ENCODE results near the gene PAN3. TPM values are rescaled to one million over a fixed set of nuclear protein-coding genes. Genes with fewer than 3 reads are reported as not detected.
A peak's percentile ranks its signal among the peaks of the same experiment; 100 is the strongest.

PAN3 gene
- total RNA-seq, 2 experiments from 2014 or later, result 51.4 to 53.4 TPM

GRCh38 chr13:28204690-28205443, 66.5 kb downstream of the PAN3 start:
- POLR2A ChIA-PET, result no interaction called here
- no peak for DNase-seq
- no peak overlapping the region for H3K4me3 Mint-ChIP-seq
- H3K9me3 Mint-ChIP-seq, result no peaks in the 10 kb centered on the region
- H3K4me1 Mint-ChIP-seq, result peaks cover 10% of the 10 kb centered on the region
- no peak overlapping the region for H3K27ac Mint-ChIP-seq
- peaks cover 39% of the 10 kb centered on the region for H3K36me3 Mint-ChIP-seq
- no peaks in the 10 kb centered on the region for H3K27me3 Mint-ChIP-seq
- ATAC-seq (ENCODE audit: low read depth), result no peak

GRCh38 chr13:28218679-28219078, 80.3 kb downstream of the PAN3 start:
- no peak for ATAC-seq (ENCODE audit: low read depth)
- no peak overlapping the region for H3K27ac Mint-ChIP-seq
- H3K36me3 Mint-ChIP-seq, result peaks cover 22% of the 10 kb centered on the region

GRCh38 chr13:28219408-28220099, 81.2 kb downstream of the PAN3 start:
- H3K4me1 Mint-ChIP-seq, result peaks cover 2% of the 10 kb centered on the region
- H3K27ac Mint-ChIP-seq, result no peak overlapping the region
- no peak overlapping the region for H3K4me3 Mint-ChIP-seq
- peaks cover 19% of the 10 kb centered on the region for H3K36me3 Mint-ChIP-seq
- POLR2A ChIA-PET, result interaction anchor here (0.6 kb wide), 1 partner anchor 9 kb away, joined by 3 read pairs; no protein-coding TSS in a partner anchor
- no peaks in the 10 kb centered on the region for H3K9me3 Mint-ChIP-seq
- DNase-seq (no peak), ATAC-seq (ENCODE audit: low read depth) (no peak)
- no peaks in the 10 kb centered on the region for H3K27me3 Mint-ChIP-seq

More at GRCh38 chr13:28218679-28219078, 80.3 kb downstream of the PAN3 start:
- peaks cover 2% of the 10 kb centered on the region for H3K4me1 Mint-ChIP-seq
- DNase-seq, result no peak
- no peaks in the 10 kb centered on the region for H3K27me3 Mint-ChIP-seq
- H3K4me3 Mint-ChIP-seq, result no peak overlapping the region
- H3K9me3 Mint-ChIP-seq, result no peaks in the 10 kb centered on the region
- POLR2A ChIA-PET, result interaction anchor here (0.6 kb wide), 1 partner anchor 9 kb away, joined by 3 read pairs; no protein-coding TSS in a partner anchor

GRCh38 chr13:28220166-28220565, 81.8 kb downstream of the PAN3 start:
- H3K36me3 Mint-ChIP-seq, result peaks cover 15% of the 10 kb centered on the region
- H3K4me1 Mint-ChIP-seq, result peaks cover 2% of the 10 kb centered on the region
- POLR2A ChIA-PET, result no interaction called here
- no peak overlapping the region for H3K27ac Mint-ChIP-seq
- no peaks in the 10 kb centered on the region for H3K27me3 Mint-ChIP-seq
- no peak for DNase-seq
- H3K9me3 Mint-ChIP-seq, result no peaks in the 10 kb centered on the region
- ATAC-seq (ENCODE audit: low read depth), result no peak
- no peak overlapping the region for H3K4me3 Mint-ChIP-seq

- peaks cover 1% of the 10 kb centered on the region for H3K4me1 Mint-ChIP-seq
- ATAC-seq (ENCODE audit: low read depth), result no peak
- H3K4me3 Mint-ChIP-seq, result no peak overlapping the region
- POLR2A ChIA-PET, result no interaction called here
- no peak for DNase-seq
- peaks cover 16% of the 10 kb centered on the region for H3K36me3 Mint-ChIP-seq
- no peaks in the 10 kb centered on the region for H3K9me3 Mint-ChIP-seq
- no peaks in the 10 kb centered on the region for H3K27me3 Mint-ChIP-seq
- no peak overlapping the region for H3K27ac Mint-ChIP-seq
Observed at GRCh38 chr13:28229522-28230411, 91.4 kb downstream of the PAN3 start.

GRCh38 chr13:28231642-28232041, 93.3 kb downstream of the PAN3 start:
- Mint-ChIP-seq H3K9me3 (no peaks in the 10 kb centered on the region), H3K27ac (no peak overlapping the region), H3K4me3 (no peak overlapping the region), H3K4me1 (peaks cover 1% of the 10 kb centered on the region), H3K36me3 (peaks cover 26% of the 10 kb centered on the region), H3K27me3 (no peaks in the 10 kb centered on the region)
- POLR2A ChIA-PET, result no interaction called here
- ATAC-seq (ENCODE audit: low read depth), result no peak
- no peak for DNase-seq

- peaks cover 40% of the 10 kb centered on the region for H3K36me3 Mint-ChIP-seq
Observed at GRCh38 chr13:28237944-28238343, 99.6 kb downstream of the PAN3 start.

GRCh38 chr13:28239374-28239773, 101.0 kb downstream of the PAN3 start:
- H3K27me3 Mint-ChIP-seq, result no peaks in the 10 kb centered on the region
- ATAC-seq (ENCODE audit: low read depth) (no peak), DNase-seq (no peak)
- peaks cover 48% of the 10 kb centered on the region for H3K36me3 Mint-ChIP-seq
- H3K4me3 Mint-ChIP-seq, result no peak overlapping the region
- POLR2A ChIA-PET, result interaction anchor here (0.7 kb wide), 1 partner anchor 1267 kb away, joined by 3 read pairs; no protein-coding TSS in a partner anchor
- H3K4me1 Mint-ChIP-seq, result no peaks in the 10 kb centered on the region
- no peaks in the 10 kb centered on the region for H3K9me3 Mint-ChIP-seq
- H3K27ac Mint-ChIP-seq, result no peak overlapping the region

More at GRCh38 chr13:28237944-28238343, 99.6 kb downstream of the PAN3 start:
- no peak for DNase-seq
- Mint-ChIP-seq H3K9me3 (no peaks in the 10 kb centered on the region), H3K27me3 (no peaks in the 10 kb centered on the region), H3K4me3 (no peak overlapping the region), H3K27ac (no peak overlapping the region), H3K4me1 (no peaks in the 10 kb centered on the region)
- ATAC-seq (ENCODE audit: low read depth), result no peak
- POLR2A ChIA-PET, result no interaction called here

GRCh38 chr13:28245465-28245864, 107.1 kb downstream of the PAN3 start:
- H3K36me3 Mint-ChIP-seq, result peaks cover 65% of the 10 kb centered on the region
- H3K4me1 Mint-ChIP-seq, result peaks cover 3% of the 10 kb centered on the region
- no peak overlapping the region for H3K4me3 Mint-ChIP-seq
- H3K27me3 Mint-ChIP-seq, result no peaks in the 10 kb centered on the region
- ATAC-seq (ENCODE audit: low read depth) (no peak), DNase-seq (no peak)
- no peak overlapping the region for H3K27ac Mint-ChIP-seq
- POLR2A ChIA-PET, result no interaction called here
- H3K9me3 Mint-ChIP-seq, result peaks cover 4% of the 10 kb centered on the region

- H3K9me3 Mint-ChIP-seq, result peaks cover 4% of the 10 kb centered on the region
- DNase-seq, result no peak
- H3K4me1 Mint-ChIP-seq, result peaks cover 11% of the 10 kb centered on the region
- ATAC-seq (ENCODE audit: low read depth), result no peak
- no peak overlapping the region for H3K27ac Mint-ChIP-seq
- no peaks in the 10 kb centered on the region for H3K27me3 Mint-ChIP-seq
- H3K36me3 Mint-ChIP-seq, result peaks cover 65% of the 10 kb centered on the region
- no peak overlapping the region for H3K4me3 Mint-ChIP-seq
- POLR2A ChIA-PET, result no interaction called here
Observed at GRCh38 chr13:28246891-28247290, 108.5 kb downstream of the PAN3 start.

- Mint-ChIP-seq H3K36me3 (peaks cover 60% of the 10 kb centered on the region), H3K27me3 (no peaks in the 10 kb centered on the region), H3K27ac (no peak overlapping the region), H3K9me3 (peaks cover 4% of the 10 kb centered on the region), H3K4me1 (peaks cover 11% of the 10 kb centered on the region), H3K4me3 (no peak overlapping the region)
- DNase-seq, result no peak
- ATAC-seq (ENCODE audit: low read depth), result no peak
- POLR2A ChIA-PET, result no interaction called here
Observed at GRCh38 chr13:28248080-28248479, 109.7 kb downstream of the PAN3 start.

GRCh38 chr13:28250542-28250941, 112.2 kb downstream of the PAN3 start:
- H3K36me3 Mint-ChIP-seq, result peaks cover 54% of the 10 kb centered on the region
- H3K4me3 Mint-ChIP-seq, result no peak overlapping the region
- no peaks in the 10 kb centered on the region for H3K27me3 Mint-ChIP-seq
- peaks cover 6% of the 10 kb centered on the region for H3K9me3 Mint-ChIP-seq
- POLR2A ChIA-PET, result no interaction called here
- DNase-seq (no peak), ATAC-seq (ENCODE audit: low read depth) (no peak)
- no peak overlapping the region for H3K27ac Mint-ChIP-seq
- peaks cover 14% of the 10 kb centered on the region for H3K4me1 Mint-ChIP-seq

GRCh38 chr13:28251466-28251865, 113.1 kb downstream of the PAN3 start:
- POLR2A ChIA-PET, result no interaction called here
- H3K9me3 Mint-ChIP-seq, result peaks cover 6% of the 10 kb centered on the region
- H3K4me3 Mint-ChIP-seq, result peak overlapping the region; percentile 16
- no peaks in the 10 kb centered on the region for H3K27me3 Mint-ChIP-seq
- peaks cover 53% of the 10 kb centered on the region for H3K36me3 Mint-ChIP-seq
- H3K4me1 Mint-ChIP-seq, result peaks cover 14% of the 10 kb centered on the region
- ATAC-seq (ENCODE audit: low read depth), result no peak
- no peak for DNase-seq
- H3K27ac Mint-ChIP-seq, result no peak overlapping the region

Data from activated naive CD8-positive, alpha-beta T cell treated with anti-CD3 and anti-CD28 coated beads, Interleukin-2, amount 10 ng/mL, durations not matched to agents 7 days and 5 days (primary cell).